ENCODE results near the gene OXCT1.
A peak's percentile ranks its signal among the peaks of the same experiment; 100 is the strongest.
"Not testable (repeated sequence)": the region's sequence is repeated elsewhere in the genome, so short reads cannot be mapped to it uniquely, and the experiment has no call there.

The OXCT1 gene

GRCh38 chr5:41751867-41752266 is 118.4 kb downstream of the OXCT1 start:
- no peak overlapping the region for H3K4me3 ChIP-seq (ENCODE audit: low read depth, low read length)
- TF ChIP-seq, protein P1, sequence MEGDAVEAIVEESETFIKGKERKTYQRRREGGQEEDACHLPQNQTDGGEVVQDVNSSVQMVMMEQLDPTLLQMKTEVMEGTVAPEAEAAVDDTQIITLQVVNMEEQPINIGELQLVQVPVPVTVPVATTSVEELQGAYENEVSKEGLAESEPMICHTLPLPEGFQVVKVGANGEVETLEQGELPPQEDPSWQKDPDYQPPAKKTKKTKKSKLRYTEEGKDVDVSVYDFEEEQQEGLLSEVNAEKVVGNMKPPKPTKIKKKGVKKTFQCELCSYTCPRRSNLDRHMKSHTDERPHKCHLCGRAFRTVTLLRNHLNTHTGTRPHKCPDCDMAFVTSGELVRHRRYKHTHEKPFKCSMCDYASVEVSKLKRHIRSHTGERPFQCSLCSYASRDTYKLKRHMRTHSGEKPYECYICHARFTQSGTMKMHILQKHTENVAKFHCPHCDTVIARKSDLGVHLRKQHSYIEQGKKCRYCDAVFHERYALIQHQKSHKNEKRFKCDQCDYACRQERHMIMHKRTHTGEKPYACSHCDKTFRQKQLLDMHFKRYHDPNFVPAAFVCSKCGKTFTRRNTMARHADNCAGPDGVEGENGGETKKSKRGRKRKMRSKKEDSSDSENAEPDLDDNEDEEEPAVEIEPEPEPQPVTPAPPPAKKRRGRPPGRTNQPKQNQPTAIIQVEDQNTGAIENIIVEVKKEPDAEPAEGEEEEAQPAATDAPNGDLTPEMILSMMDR (conservative IDR thresholded peaks at IDR 0.05; ENCODE audit: low read depth, low read length), result no peak
- no peak for DNase-seq (ENCODE audit: low read depth)

GRCh38 chr5:41748631-41749030 is 121.6 kb downstream of the OXCT1 start:
- no peak overlapping the region for H3K4me3 ChIP-seq (ENCODE audit: low read depth, low read length)
- peak; percentile 89 for DNase-seq (ENCODE audit: low read depth)
- TF ChIP-seq, protein P1 (conservative IDR thresholded peaks at IDR 0.05; ENCODE audit: low read depth, low read length), result no peak

GRCh38 chr5:41747708-41748107 is 122.5 kb downstream of the OXCT1 start:
- no peak for DNase-seq (ENCODE audit: low read depth)
- H3K4me3 ChIP-seq (ENCODE audit: low read depth, low read length), result no peak overlapping the region
- TF ChIP-seq, protein P1 (conservative IDR thresholded peaks at IDR 0.05; ENCODE audit: low read depth, low read length), result no peak

DNA sequence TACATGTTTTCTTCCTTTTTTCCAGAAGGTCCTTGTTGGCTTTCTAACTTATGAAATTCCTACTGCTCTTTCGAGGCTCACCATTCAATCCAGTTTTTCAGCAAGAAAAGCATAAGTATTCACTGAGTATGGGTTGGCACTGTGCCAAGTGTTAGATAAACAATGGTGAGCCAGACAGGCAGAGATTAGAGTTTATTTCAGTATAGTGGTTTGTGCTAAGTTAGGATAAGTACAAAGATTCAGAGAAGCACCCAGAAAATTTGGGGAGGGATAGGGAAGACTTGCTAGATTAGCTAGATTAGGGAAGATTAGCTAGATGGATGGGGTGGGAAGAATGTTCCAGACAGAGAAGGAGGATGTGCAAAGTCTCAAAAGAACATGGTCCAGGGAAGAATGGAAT is 122.9 kb downstream of the OXCT1 start:
- TF ChIP-seq, protein P1 (conservative IDR thresholded peaks at IDR 0.05; ENCODE audit: low read depth, low read length), result no peak
- DNase-seq (ENCODE audit: low read depth), result peak; percentile 83
- no peak overlapping the region for H3K4me3 ChIP-seq (ENCODE audit: low read depth, low read length)

GRCh38 chr5:41742608-41743007 is 127.6 kb downstream of the OXCT1 start:
- not testable (repeated sequence) for DNase-seq (ENCODE audit: low read depth); H3K4me3 ChIP-seq (ENCODE audit: low read depth, low read length)

DNA sequence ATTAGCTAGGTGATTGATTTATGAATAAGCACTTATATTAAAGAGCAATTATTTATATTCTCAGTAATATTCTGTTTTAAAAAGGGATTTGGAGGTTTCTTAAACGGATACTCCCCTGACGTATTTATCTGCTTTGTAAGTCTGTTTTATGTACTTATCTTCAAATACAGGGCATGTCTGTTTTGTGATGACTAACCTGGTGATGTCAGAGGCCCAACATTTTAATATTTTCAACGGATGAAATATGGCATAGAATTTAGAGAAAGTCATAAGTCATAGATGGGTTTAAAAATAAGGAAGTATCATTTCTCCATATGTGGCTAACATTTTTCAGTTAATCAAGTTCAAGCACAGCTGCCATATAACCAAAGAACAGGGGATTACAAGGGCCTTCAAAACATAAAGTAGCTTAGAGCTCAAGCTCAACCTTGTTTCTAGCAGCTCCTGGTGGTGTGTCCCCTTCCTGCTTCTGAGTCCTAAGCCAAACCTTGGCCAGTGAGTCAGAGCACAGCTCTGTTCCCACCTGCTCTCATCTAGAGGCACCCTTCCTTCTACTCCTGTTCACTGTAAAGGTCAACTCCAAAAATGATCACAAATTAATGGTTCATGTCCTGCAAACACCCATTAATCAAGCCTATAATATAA is 131.4 kb downstream of the OXCT1 start:
- TF ChIP-seq, protein P1 (conservative IDR thresholded peaks at IDR 0.05; ENCODE audit: low read depth, low read length), result no peak
- no peak for DNase-seq (ENCODE audit: low read depth)
- H3K4me3 ChIP-seq (ENCODE audit: low read depth, low read length), result no peak overlapping the region

DNA sequence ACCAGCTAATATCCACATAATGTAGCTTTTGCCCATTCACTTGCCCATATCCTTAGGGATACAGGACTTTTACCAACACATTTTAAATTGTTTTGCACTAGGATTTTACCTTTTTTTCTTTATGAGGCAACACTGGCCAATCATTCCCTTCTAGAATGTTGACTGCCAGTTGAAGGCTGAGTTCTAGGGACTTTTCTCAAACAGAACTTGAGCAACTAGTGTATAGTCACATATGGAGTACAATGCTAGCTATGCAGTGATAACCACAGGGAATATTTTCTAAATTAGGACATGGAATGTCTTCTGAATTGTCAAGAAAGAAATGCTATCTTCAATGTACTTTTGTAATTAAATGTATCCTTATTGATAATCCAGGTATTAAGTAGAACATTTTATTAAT is 133.6 kb downstream of the OXCT1 start:
- H3K4me3 ChIP-seq (ENCODE audit: low read depth, low read length), result no peak overlapping the region
- TF ChIP-seq, protein P1 (conservative IDR thresholded peaks at IDR 0.05; ENCODE audit: low read depth, low read length), result no peak
- DNase-seq (ENCODE audit: low read depth), result peak; percentile 62
